GM23338 (cell line): ENCODE data around the gene NF1. TPM values are rescaled to one million over a fixed set of nuclear protein-coding genes. Genes with fewer than 3 reads are reported as not detected.

Source experiments
- ATAC-seq: fragments of 200-7000 bp; cut with Tn5 transposase; 3 replicates; pipeline ENCODE4 v1.9.1; 2020
- DNase-seq: peaks from one replicate; pipeline ENCODE4 v3.0.0-alpha.2; 2015; ENCODE audit warnings: low spot score
- H2AFZ ChIP-seq: fragments of 200-600 bp; sonication (generic); 2 replicates; pipeline ENCODE4 v1.8.0; 2016; ENCODE audit warnings: antibody characterized with exemption, mild to moderate bottlenecking, moderate library complexity
- H3F3A ChIP-seq: fragments of 200-600 bp; sonication (generic); replicated peaks from 2 replicates; pipeline ENCODE4 v1.8.0; 2017; ENCODE audit warnings: antibody characterized with exemption, mixed run types, low read depth
- H3K27ac ChIP-seq: fragments of 200-600 bp; sonication (generic); 2 replicates; pipeline ENCODE4 v1.6.1; 2016; ENCODE audit warnings: low read depth
- H3K27me3 ChIP-seq: fragments of 200-600 bp; sonication (generic); 2 replicates; pipeline ENCODE4 v1.8.0; 2016; ENCODE audit warnings: mild to moderate bottlenecking, mixed run types, moderate library complexity; ENCODE audit not compliant: insufficient read depth
- H3K36me3 ChIP-seq: fragments of 200-600 bp; sonication (generic); 2 replicates; pipeline ENCODE4 v1.8.0; 2016; ENCODE audit warnings: mild to moderate bottlenecking; ENCODE audit not compliant: insufficient read depth
- H3K4me1 ChIP-seq: fragments of 200-600 bp; sonication (generic); 2 replicates; pipeline ENCODE4 v1.8.0; 2016; ENCODE audit warnings: mild to moderate bottlenecking, moderate library complexity; ENCODE audit not compliant: insufficient read depth
- H3K4me2 ChIP-seq: fragments of 200-600 bp; sonication (generic); 2 replicates; pipeline ENCODE4 v1.7.1; 2017; ENCODE audit warnings: mixed run types
- H3K4me3 ChIP-seq: fragments of 200-600 bp; sonication (generic); 2 replicates; pipeline ENCODE4 v1.6.1; 2016; ENCODE audit warnings: mixed run types
- H3K79me2 ChIP-seq: fragments of 200-600 bp; sonication (generic); replicated peaks from 2 replicates; pipeline ENCODE4 v1.8.0; 2017; ENCODE audit warnings: mild to moderate bottlenecking; ENCODE audit not compliant: insufficient read depth
- H3K9me2 ChIP-seq: fragments of 200-600 bp; sonication (generic); 2 replicates; pipeline ENCODE4 v1.8.0; 2017; ENCODE audit not compliant: insufficient read depth
- H4K20me1 ChIP-seq: fragments of 200-600 bp; sonication (generic); replicated peaks from 2 replicates; pipeline ENCODE4 v1.8.0; 2017; ENCODE audit warnings: mild to moderate bottlenecking; ENCODE audit not compliant: insufficient read depth
- H3K27ac Mint-ChIP-seq: 2 replicates; pipeline ENCODE4 v1.8.0; 2020; ENCODE audit warnings: inconsistent platforms, mild to moderate bottlenecking, moderate library complexity, mixed read lengths
- H3K27me3 Mint-ChIP-seq: 3 replicates; pipeline ENCODE4 v1.8.0; 2022; ENCODE audit warnings: low read depth, mild to moderate bottlenecking, moderate library complexity, mixed read lengths, inconsistent platforms; ENCODE audit not compliant: insufficient read depth, poor library complexity
- H3K36me3 Mint-ChIP-seq: 3 replicates; pipeline ENCODE4 v1.8.0; 2021; ENCODE audit warnings: low read depth, mild to moderate bottlenecking, inconsistent platforms, moderate library complexity, mixed read lengths
- H3K4me1 Mint-ChIP-seq: 3 replicates; pipeline ENCODE4 v1.8.0; 2020; ENCODE audit warnings: mild to moderate bottlenecking, inconsistent platforms, mixed read lengths
- H3K4me3 Mint-ChIP-seq: 3 replicates; pipeline ENCODE4 v1.8.0; 2021; ENCODE audit warnings: moderate library complexity, mild to moderate bottlenecking, inconsistent platforms, mixed read lengths
- H3K9me3 Mint-ChIP-seq: 3 replicates; pipeline ENCODE4 v1.8.0; 2020; ENCODE audit warnings: moderate library complexity, mild to moderate bottlenecking, inconsistent platforms, mixed read lengths
- EZH2 ChIP-seq: fragments of 200-600 bp; sonication (generic); IDR thresholded peaks from one replicate; pipeline ENCODE4 v1.8.0; 2017; ENCODE audit warnings: antibody characterized with exemption, mild to moderate bottlenecking, low read depth; ENCODE audit not compliant: unreplicated experiment
- EZH2phosphoT487 ChIP-seq: fragments of 200-600 bp; sonication (generic); IDR thresholded peaks from one replicate; pipeline ENCODE4 v1.8.1; 2018; ENCODE audit warnings: antibody characterized with exemption; ENCODE audit not compliant: unreplicated experiment
- JUNB ChIP-seq: IDR thresholded peaks from one replicate; pipeline ENCODE4 v1.6.1; 2016; ENCODE audit warnings: antibody characterized with exemption; ENCODE audit not compliant: unreplicated experiment
- NANOG ChIP-seq: IDR thresholded peaks from 2 replicates; pipeline ENCODE4 v1.6.1; 2016; ENCODE audit warnings: antibody characterized with exemption, borderline replicate concordance
- POLR2AphosphoS5 ChIP-seq: IDR thresholded peaks from 2 replicates; pipeline ENCODE4 v1.6.1; 2016; ENCODE audit warnings: antibody characterized with exemption, low read depth
- STAT1 ChIP-seq: IDR thresholded peaks from one replicate; pipeline ENCODE4 v1.6.1; 2016; ENCODE audit warnings: antibody characterized with exemption; ENCODE audit not compliant: unreplicated experiment
- ZNF331 ChIP-seq: fragments of 250-450 bp; sonication (Bioruptor Pico); IDR thresholded peaks from 2 replicates; pipeline ENCODE4 v1.5.0; 2020; ENCODE audit warnings: low read depth, mild to moderate bottlenecking, moderate library complexity
- ZNF462 ChIP-seq: fragments of 250-450 bp; sonication (Bioruptor Pico); IDR thresholded peaks from 2 replicates; pipeline ENCODE4 v1.5.0; 2020; ENCODE audit warnings: mild to moderate bottlenecking, moderate library complexity
- polyA plus RNA-seq: library from polyadenylated mRNA; unstranded; fragments of >200 nt; fragmentation: Nextera tagmentation; extraction: Ambion mirVana; gene quantifications from 2 replicates; pipeline ENCODE4 v1.2.1, GENCODE V29; 2016
- total RNA-seq: library from RNA; depleted of rRNA; stranded (reverse); fragments of >200 nt; shearing (Covaris generic); gene quantifications from 2 replicates; pipeline ENCODE4 v1.2.3, GENCODE V29; 2014

The NF1 gene
- total and polyA plus RNA-seq, 2 experiments from 2014 or later = 16.3 to 49.7 TPM

GRCh38 chr17:31373150-31374093, 278.6 kb downstream of the NF1 start (continued):
- no peak for TF ChIP-seq ZNF462 (CRISPR knock-in tag)
- no peak for TF ChIP-seq NANOG
- TF ChIP-seq ZNF331 = no peak
- TF ChIP-seq POLR2AphosphoS5 = no peak

GRCh38 chr17:31374094-31374447, 279.3 kb downstream of the NF1 start:
- no peak overlapping the region for H3K4me2 ChIP-seq
- no peak overlapping the region for H3K27ac ChIP-seq
- H3K36me3 Mint-ChIP-seq = no peaks in the 10 kb centered on the region
- no peaks in the 10 kb centered on the region for H4K20me1 ChIP-seq
- no peaks in the 10 kb centered on the region for H3K36me3 ChIP-seq
- no peaks in the 10 kb centered on the region for H3K9me2 ChIP-seq
- no peak overlapping the region for H3K4me3 Mint-ChIP-seq
- H3K27me3 ChIP-seq = no peaks in the 10 kb centered on the region
- no peak overlapping the region for H3K27ac Mint-ChIP-seq
- H3F3A ChIP-seq = no peaks in the 10 kb centered on the region
- DNase-seq (no peak), ATAC-seq (no peak)
- H3K79me2 ChIP-seq = no peaks in the 10 kb centered on the region
- H3K27me3 Mint-ChIP-seq = no peaks in the 10 kb centered on the region
- no peaks in the 10 kb centered on the region for H3K9me3 Mint-ChIP-seq
- H3K4me3 ChIP-seq = no peak overlapping the region
- peaks cover 34% of the 10 kb centered on the region for H3K4me1 ChIP-seq
- H3K4me1 Mint-ChIP-seq = peaks cover 36% of the 10 kb centered on the region
- H2AFZ ChIP-seq = no peak overlapping the region
- TF ChIP-seq ZNF331 (no peak), EZH2 (no peak), EZH2phosphoT487 (no peak), POLR2AphosphoS5 (no peak), ZNF462 (CRISPR knock-in tag) (no peak), JUNB (no peak), STAT1 (no peak)
